ENCODE data around the gene DHDDS. TPM values are rescaled to one million over a fixed set of nuclear protein-coding genes. Genes with fewer than 3 reads are reported as not detected.

DHDDS gene
- polyA plus RNA-seq, 1 donor, result 35.2 TPM

GRCh38 chr1:26474818-26475217 is 42.7 kb downstream of the DHDDS start:
- no peaks in the 10 kb centered on the region for H3K27me3 ChIP-seq (ENCODE audit: control insufficient read depth, insufficient read depth, low read length)
- no CpG with 5 or more reads among the region's 1 CpG for WGBS (ENCODE audit: insufficient coverage, low lambda C conversion rate)
- no peak overlapping the region for H3K4me3 ChIP-seq (ENCODE audit: low read length)
- peak overlapping the region; percentile 59 for H3K27ac ChIP-seq (ENCODE audit: low read length)
- H3K36me3 ChIP-seq (ENCODE audit: control insufficient read depth, insufficient read depth, low read length), result peaks cover 35% of the 10 kb centered on the region
- DNase-seq, result peak; percentile 49 to 68
- peaks cover 31% of the 10 kb centered on the region for H3K4me1 ChIP-seq (ENCODE audit: control insufficient read depth, insufficient read depth, low read length)
- no peaks in the 10 kb centered on the region for H3K9me3 ChIP-seq (ENCODE audit: control insufficient read depth, low read depth, low read length)

- Histone ChIP-seq H3K27ac (ENCODE audit: low read length) (no peak overlapping the region), H3K4me1 (ENCODE audit: control insufficient read depth, insufficient read depth, low read length) (peaks cover 24% of the 10 kb centered on the region), H3K27me3 (ENCODE audit: control insufficient read depth, insufficient read depth, low read length) (no peaks in the 10 kb centered on the region), H3K9me3 (ENCODE audit: control insufficient read depth, low read depth, low read length) (no peaks in the 10 kb centered on the region), H3K4me3 (ENCODE audit: low read length) (no peak overlapping the region), H3K36me3 (ENCODE audit: control insufficient read depth, insufficient read depth, low read length) (peaks cover 35% of the 10 kb centered on the region)
- DNase-seq, result no peak
- WGBS (ENCODE audit: insufficient coverage, low lambda C conversion rate), result 82% methylated on average over 2 of the region's 3 CpGs
Measured at GRCh38 chr1:26475989-26476388, 43.9 kb downstream of the DHDDS start.

GRCh38 chr1:26476958-26477357 is 44.8 kb downstream of the DHDDS start:
- H3K36me3 ChIP-seq (ENCODE audit: control insufficient read depth, insufficient read depth, low read length), result peaks cover 35% of the 10 kb centered on the region

GRCh38 chr1:26477446-26478152 is 45.5 kb downstream of the DHDDS start:
- peaks cover 14% of the 10 kb centered on the region for H3K4me1 ChIP-seq (ENCODE audit: control insufficient read depth, insufficient read depth, low read length)
- H3K27me3 ChIP-seq (ENCODE audit: control insufficient read depth, insufficient read depth, low read length), result no peaks in the 10 kb centered on the region
- no peak overlapping the region for H3K4me3 ChIP-seq (ENCODE audit: low read length)
- H3K27ac ChIP-seq (ENCODE audit: low read length), result no peak overlapping the region
- peaks cover 35% of the 10 kb centered on the region for H3K36me3 ChIP-seq (ENCODE audit: control insufficient read depth, insufficient read depth, low read length)
- H3K9me3 ChIP-seq (ENCODE audit: control insufficient read depth, low read depth, low read length), result no peaks in the 10 kb centered on the region
- 100% methylated on average over 1 of the region's 8 CpGs for WGBS (ENCODE audit: insufficient coverage, low lambda C conversion rate)
- no peak for DNase-seq

More at GRCh38 chr1:26476958-26477357, 44.8 kb downstream of the DHDDS start:
- WGBS (ENCODE audit: insufficient coverage, low lambda C conversion rate), result 40% methylated on average over 1 of the region's 4 CpGs
- peaks cover 14% of the 10 kb centered on the region for H3K4me1 ChIP-seq (ENCODE audit: control insufficient read depth, insufficient read depth, low read length)
- no peaks in the 10 kb centered on the region for H3K9me3 ChIP-seq (ENCODE audit: control insufficient read depth, low read depth, low read length)
- DNase-seq, result no peak
- no peak overlapping the region for H3K4me3 ChIP-seq (ENCODE audit: low read length)
- no peak overlapping the region for H3K27ac ChIP-seq (ENCODE audit: low read length)
- H3K27me3 ChIP-seq (ENCODE audit: control insufficient read depth, insufficient read depth, low read length), result no peaks in the 10 kb centered on the region

- Histone ChIP-seq H3K4me3 (ENCODE audit: low read length) (no peak overlapping the region), H3K27me3 (ENCODE audit: control insufficient read depth, insufficient read depth, low read length) (no peaks in the 10 kb centered on the region), H3K36me3 (ENCODE audit: control insufficient read depth, insufficient read depth, low read length) (peaks cover 35% of the 10 kb centered on the region), H3K27ac (ENCODE audit: low read length) (no peak overlapping the region), H3K9me3 (ENCODE audit: control insufficient read depth, low read depth, low read length) (no peaks in the 10 kb centered on the region), H3K4me1 (ENCODE audit: control insufficient read depth, insufficient read depth, low read length) (peaks cover 14% of the 10 kb centered on the region)
- no peak for DNase-seq
- WGBS (ENCODE audit: insufficient coverage, low lambda C conversion rate), result 100% methylated on average over 1 of the region's 3 CpGs
Measured at GRCh38 chr1:26478159-26478558, 46.0 kb downstream of the DHDDS start.

- Histone ChIP-seq H3K4me1 (ENCODE audit: control insufficient read depth, insufficient read depth, low read length) (peaks cover 10% of the 10 kb centered on the region), H3K4me3 (ENCODE audit: low read length) (no peak overlapping the region), H3K9me3 (ENCODE audit: control insufficient read depth, low read depth, low read length) (no peaks in the 10 kb centered on the region), H3K27ac (ENCODE audit: low read length) (no peak overlapping the region), H3K36me3 (ENCODE audit: control insufficient read depth, insufficient read depth, low read length) (peaks cover 30% of the 10 kb centered on the region), H3K27me3 (ENCODE audit: control insufficient read depth, insufficient read depth, low read length) (no peaks in the 10 kb centered on the region)
- DNase-seq, result no peak
- WGBS (ENCODE audit: insufficient coverage, low lambda C conversion rate), result 100% methylated on average over 1 of the region's 6 CpGs
Measured at GRCh38 chr1:26478988-26479387, 46.9 kb downstream of the DHDDS start.

- no CpG with 5 or more reads among the region's 2 CpGs for WGBS (ENCODE audit: insufficient coverage, low lambda C conversion rate)
- Histone ChIP-seq H3K4me3 (ENCODE audit: low read length) (no peak overlapping the region), H3K36me3 (ENCODE audit: control insufficient read depth, insufficient read depth, low read length) (no peaks in the 10 kb centered on the region), H3K4me1 (ENCODE audit: control insufficient read depth, insufficient read depth, low read length) (no peaks in the 10 kb centered on the region), H3K27ac (ENCODE audit: low read length) (no peak overlapping the region), H3K27me3 (ENCODE audit: control insufficient read depth, insufficient read depth, low read length) (no peaks in the 10 kb centered on the region), H3K9me3 (ENCODE audit: control insufficient read depth, low read depth, low read length) (no peaks in the 10 kb centered on the region)
- no peak for DNase-seq
Measured at GRCh38 chr1:26482921-26483320, 50.8 kb downstream of the DHDDS start.

GRCh38 chr1:26483980-26484379 is 51.9 kb downstream of the DHDDS start:
- Histone ChIP-seq H3K9me3 (ENCODE audit: control insufficient read depth, low read depth, low read length) (no peaks in the 10 kb centered on the region), H3K4me1 (ENCODE audit: control insufficient read depth, insufficient read depth, low read length) (no peaks in the 10 kb centered on the region), H3K27ac (ENCODE audit: low read length) (no peak overlapping the region), H3K4me3 (ENCODE audit: low read length) (no peak overlapping the region), H3K36me3 (ENCODE audit: control insufficient read depth, insufficient read depth, low read length) (no peaks in the 10 kb centered on the region), H3K27me3 (ENCODE audit: control insufficient read depth, insufficient read depth, low read length) (no peaks in the 10 kb centered on the region)
- DNase-seq, result no peak
- no CpG with 5 or more reads among the region's 2 CpGs for WGBS (ENCODE audit: insufficient coverage, low lambda C conversion rate)

GRCh38 chr1:26490155-26490554 is 58.0 kb downstream of the DHDDS start:
- Histone ChIP-seq H3K36me3 (ENCODE audit: control insufficient read depth, insufficient read depth, low read length) (no peaks in the 10 kb centered on the region), H3K27me3 (ENCODE audit: control insufficient read depth, insufficient read depth, low read length) (no peaks in the 10 kb centered on the region), H3K4me1 (ENCODE audit: control insufficient read depth, insufficient read depth, low read length) (no peaks in the 10 kb centered on the region), H3K9me3 (ENCODE audit: control insufficient read depth, low read depth, low read length) (no peaks in the 10 kb centered on the region), H3K4me3 (ENCODE audit: low read length) (no peak overlapping the region), H3K27ac (ENCODE audit: low read length) (no peak overlapping the region)
- no CpG with 5 or more reads among the region's 4 CpGs for WGBS (ENCODE audit: insufficient coverage, low lambda C conversion rate)
- DNase-seq, result no peak

- WGBS (ENCODE audit: insufficient coverage, low lambda C conversion rate), result 38% methylated on average over 1 of the region's 3 CpGs
Measured at GRCh38 chr1:26493267-26493666, 61.1 kb downstream of the DHDDS start.

GRCh38 chr1:26493938-26494337 is 61.8 kb downstream of the DHDDS start:
- WGBS (ENCODE audit: insufficient coverage, low lambda C conversion rate), result no CpG with 5 or more reads among the region's 3 CpGs
- H3K4me1 ChIP-seq (ENCODE audit: control insufficient read depth, insufficient read depth, low read length), result no peaks in the 10 kb centered on the region
- no peaks in the 10 kb centered on the region for H3K27me3 ChIP-seq (ENCODE audit: control insufficient read depth, insufficient read depth, low read length)
- DNase-seq, result no peak
- H3K27ac ChIP-seq (ENCODE audit: low read length), result no peak overlapping the region
- H3K4me3 ChIP-seq (ENCODE audit: low read length), result no peak overlapping the region
- no peaks in the 10 kb centered on the region for H3K36me3 ChIP-seq (ENCODE audit: control insufficient read depth, insufficient read depth, low read length)
- no peaks in the 10 kb centered on the region for H3K9me3 ChIP-seq (ENCODE audit: control insufficient read depth, low read depth, low read length)

More at GRCh38 chr1:26493267-26493666, 61.1 kb downstream of the DHDDS start:
- no peaks in the 10 kb centered on the region for H3K9me3 ChIP-seq (ENCODE audit: control insufficient read depth, low read depth, low read length)
- H3K4me1 ChIP-seq (ENCODE audit: control insufficient read depth, insufficient read depth, low read length), result no peaks in the 10 kb centered on the region
- H3K4me3 ChIP-seq (ENCODE audit: low read length), result no peak overlapping the region
- H3K27me3 ChIP-seq (ENCODE audit: control insufficient read depth, insufficient read depth, low read length), result no peaks in the 10 kb centered on the region
- no peaks in the 10 kb centered on the region for H3K36me3 ChIP-seq (ENCODE audit: control insufficient read depth, insufficient read depth, low read length)
- DNase-seq, result no peak
- H3K27ac ChIP-seq (ENCODE audit: low read length), result no peak overlapping the region
